HG03095 (cell line): ENCODE data around the gene VGF.
"Not testable (repeated sequence)": the region's sequence is repeated elsewhere in the genome, so short reads cannot be mapped to it uniquely, and the experiment has no call there.

Experiments used
- ATAC-seq: cut with Tn5 transposase; IDR thresholded peaks from one replicate; pipeline ENCODE4 v1.9.1; 2021; ENCODE audit warnings: moderate library complexity; ENCODE audit not compliant: unreplicated experiment

Gene VGF

GRCh38 chr7:101140339-101140699 is 25.1 kb downstream of the VGF start:
- ATAC-seq, result no peak

GRCh38 chr7:101138213-101138870 is 27.0 kb downstream of the VGF start:
- peak; percentile 62 for ATAC-seq

GRCh38 chr7:101137651-101138212 is 27.6 kb downstream of the VGF start:
- peak; percentile 8 for ATAC-seq

DNA sequence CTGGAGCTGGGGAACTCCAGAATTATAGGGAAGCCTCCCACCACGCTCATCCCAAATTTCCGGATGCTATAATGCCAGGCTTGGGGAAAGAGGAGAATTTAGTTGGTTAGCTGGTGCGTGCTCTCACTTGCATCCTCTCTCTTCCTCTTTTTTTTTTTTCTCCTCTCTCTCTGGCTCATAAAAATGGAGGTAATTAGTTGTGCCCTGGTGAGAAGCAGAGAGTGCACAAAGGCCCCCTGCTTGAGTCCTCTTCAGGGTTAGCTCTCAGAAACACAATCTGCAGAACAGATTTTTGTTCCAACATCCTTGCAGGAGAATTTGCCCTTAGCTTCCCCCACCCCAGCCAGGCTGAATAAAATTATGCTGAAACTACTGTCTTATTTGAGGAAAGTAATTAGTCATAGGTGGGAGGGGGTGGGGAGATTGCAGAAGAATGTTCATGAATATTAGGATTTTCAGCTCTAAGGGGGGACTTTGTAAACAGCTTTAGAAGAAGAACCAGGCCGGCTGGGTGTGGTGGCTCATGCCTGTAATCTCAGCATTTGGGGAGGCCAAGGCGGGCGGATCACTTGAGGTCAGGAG is 30.9 kb downstream of the VGF start:
- no peak for ATAC-seq

DNA sequence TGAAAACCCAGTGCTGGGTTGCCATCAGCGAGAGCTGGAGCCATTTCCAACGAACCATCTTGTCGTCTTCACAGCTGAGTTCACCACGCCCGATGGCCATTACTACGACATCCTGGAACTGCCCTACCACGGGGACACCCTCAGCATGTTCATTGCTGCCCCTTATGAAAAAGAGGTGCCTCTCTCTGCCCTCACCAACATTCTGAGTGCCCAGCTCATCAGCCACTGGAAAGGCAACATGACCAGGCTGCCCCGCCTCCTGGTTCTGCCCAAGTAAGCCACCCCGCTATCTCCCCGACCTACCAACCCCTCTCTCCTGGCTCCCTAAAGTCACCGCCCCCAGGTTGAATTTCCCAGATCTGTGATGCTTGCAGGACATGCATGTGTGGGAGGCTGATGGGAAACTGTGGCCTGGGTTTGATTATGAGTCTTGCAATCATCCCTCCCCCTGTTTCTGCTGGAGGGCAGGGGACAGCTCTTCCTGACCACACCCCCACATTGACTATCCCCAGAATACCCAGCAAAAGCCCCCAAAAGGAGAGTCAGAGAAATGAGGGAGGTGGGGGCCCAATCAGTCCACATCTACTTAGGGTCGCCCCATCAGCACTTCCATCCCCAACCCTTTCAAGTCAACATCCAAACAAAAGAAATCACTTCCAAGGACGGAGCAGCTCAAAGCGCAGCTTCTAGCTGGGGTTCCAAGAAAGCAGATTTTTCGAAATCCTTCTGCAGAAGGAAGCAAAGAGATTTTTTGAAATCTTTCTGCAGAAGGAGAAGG is 31.6 kb downstream of the VGF start:
- ATAC-seq, result no peak

DNA sequence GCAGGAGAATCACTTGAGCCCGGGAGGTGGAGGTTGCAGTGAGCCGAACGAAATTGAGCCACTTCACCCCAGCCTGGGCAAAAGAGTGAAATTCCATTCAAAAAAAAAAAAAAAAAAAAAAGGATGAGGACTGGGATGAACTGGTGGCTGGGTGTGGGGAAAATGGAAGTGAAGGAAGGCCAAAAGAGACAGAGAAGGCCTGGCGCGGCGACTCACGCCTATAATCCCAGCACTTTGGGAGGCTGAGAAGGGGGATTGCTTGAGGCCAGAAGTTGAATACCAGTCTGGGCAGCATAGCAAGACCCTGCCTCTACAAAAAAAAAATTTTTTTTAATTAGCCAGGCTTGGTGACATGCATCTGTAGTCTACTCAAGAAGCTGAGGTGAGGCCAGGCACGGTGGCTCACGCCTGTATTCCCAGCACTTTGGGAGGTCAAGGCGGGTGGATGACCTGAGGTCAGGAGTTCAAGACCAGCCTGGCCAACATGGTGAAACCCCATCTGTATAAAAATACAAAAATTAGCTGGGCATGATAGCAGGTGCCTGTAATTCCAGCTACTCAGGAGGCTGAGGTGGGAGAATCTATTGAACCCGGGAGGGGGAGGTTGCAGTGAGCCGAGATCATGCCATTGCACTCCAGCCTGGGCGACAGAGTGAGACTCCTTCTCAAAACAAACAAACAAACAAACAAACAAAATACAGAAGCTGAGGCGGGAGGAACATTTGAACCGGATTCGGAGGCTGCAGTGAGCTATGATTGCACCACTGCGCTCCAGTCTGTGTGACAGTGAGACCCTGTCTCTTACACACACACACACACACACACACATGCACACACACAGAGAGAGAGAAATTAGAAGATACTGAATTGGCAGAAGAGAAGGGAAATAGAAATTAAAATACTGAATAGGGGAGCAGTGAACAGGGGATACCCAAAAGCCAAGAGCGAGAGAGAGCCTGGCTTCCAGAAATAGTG is 32.5 kb downstream of the VGF start:
- not testable (repeated sequence) for ATAC-seq

GRCh38 chr7:101129603-101130117 is 35.7 kb downstream of the VGF start:
- ATAC-seq, result no peak

DNA sequence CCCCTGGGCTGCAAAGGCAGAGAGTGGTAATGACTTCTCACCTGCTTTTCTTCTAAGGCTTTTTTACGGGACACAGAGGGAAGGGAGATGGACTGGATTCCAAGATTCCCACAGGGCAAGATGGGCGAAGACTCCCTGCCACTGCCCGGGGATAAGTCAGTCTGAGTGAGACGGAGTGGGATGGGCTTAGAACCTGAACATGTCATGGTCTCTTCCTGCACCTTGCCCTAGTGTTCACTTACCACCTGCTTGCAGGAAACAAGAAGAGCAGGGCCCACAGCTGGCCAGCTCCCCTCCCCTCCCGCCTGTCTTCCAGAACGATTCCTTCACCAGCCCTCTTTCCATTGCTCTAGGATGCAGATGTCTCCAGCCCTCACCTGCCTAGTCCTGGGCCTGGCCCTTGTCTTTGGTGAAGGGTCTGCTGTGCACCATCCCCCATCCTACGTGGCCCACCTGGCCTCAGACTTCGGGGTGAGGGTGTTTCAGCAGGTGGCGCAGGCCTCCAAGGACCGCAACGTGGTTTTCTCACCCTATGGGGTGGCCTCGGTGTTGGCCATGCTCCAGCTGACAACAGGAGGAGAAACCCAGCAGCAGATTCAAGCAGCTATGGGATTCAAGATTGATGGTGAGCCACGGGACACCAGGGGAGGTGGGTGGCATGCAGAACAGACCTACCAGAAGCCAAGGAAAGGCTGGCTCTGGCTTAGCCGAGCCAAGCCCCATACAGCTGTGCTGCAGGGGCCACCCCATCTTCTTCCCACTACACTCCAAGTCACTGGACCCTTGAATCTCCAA is 37.1 kb downstream of the VGF start:
- ATAC-seq, result no peak

GRCh38 chr7:101127460-101128039 is 37.8 kb downstream of the VGF start:
- ATAC-seq, result no peak

DNA sequence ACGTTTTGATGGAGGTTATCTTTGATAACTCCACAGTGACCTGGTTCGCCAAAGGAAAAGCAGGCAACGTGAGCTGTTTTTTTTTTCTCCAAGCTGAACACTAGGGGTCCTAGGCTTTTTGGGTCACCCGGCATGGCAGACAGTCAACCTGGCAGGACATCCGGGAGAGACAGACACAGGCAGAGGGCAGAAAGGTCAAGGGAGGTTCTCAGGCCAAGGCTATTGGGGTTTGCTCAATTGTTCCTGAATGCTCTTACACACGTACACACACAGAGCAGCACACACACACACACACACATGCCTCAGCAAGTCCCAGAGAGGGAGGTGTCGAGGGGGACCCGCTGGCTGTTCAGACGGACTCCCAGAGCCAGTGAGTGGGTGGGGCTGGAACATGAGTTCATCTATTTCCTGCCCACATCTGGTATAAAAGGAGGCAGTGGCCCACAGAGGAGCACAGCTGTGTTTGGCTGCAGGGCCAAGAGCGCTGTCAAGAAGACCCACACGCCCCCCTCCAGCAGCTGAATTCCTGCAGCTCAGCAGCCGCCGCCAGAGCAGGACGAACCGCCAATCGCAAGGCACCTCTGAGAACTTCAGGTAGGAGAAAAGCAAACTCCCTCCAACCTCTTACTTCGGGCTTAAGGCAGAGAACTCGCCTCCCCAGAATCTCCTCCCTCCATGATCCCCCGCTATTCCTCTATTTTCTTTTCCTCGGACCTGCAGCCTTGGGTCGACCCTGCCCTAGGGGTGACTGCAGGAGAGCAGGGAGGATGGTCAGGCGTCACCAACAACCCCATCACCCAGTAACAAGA is 38.5 kb downstream of the VGF start, which contains the start of gene SERPINE1:
Gene SERPINE1, plus strand, starts transcription at position 454 of the 809 bp plus-strand sequence. CDS start 1,290 bp downstream, outside the sequence.
- peak; percentile 50 for ATAC-seq

GRCh38 chr7:101125989-101126650 is 39.2 kb downstream of the VGF start:
- ATAC-seq, result no peak

- ATAC-seq, result no peak
Measured at GRCh38 chr7:101124376-101125056, 40.9 kb downstream of the VGF start.

- no peak for ATAC-seq
Measured at GRCh38 chr7:101123703-101124068, 41.7 kb downstream of the VGF start.

DNA sequence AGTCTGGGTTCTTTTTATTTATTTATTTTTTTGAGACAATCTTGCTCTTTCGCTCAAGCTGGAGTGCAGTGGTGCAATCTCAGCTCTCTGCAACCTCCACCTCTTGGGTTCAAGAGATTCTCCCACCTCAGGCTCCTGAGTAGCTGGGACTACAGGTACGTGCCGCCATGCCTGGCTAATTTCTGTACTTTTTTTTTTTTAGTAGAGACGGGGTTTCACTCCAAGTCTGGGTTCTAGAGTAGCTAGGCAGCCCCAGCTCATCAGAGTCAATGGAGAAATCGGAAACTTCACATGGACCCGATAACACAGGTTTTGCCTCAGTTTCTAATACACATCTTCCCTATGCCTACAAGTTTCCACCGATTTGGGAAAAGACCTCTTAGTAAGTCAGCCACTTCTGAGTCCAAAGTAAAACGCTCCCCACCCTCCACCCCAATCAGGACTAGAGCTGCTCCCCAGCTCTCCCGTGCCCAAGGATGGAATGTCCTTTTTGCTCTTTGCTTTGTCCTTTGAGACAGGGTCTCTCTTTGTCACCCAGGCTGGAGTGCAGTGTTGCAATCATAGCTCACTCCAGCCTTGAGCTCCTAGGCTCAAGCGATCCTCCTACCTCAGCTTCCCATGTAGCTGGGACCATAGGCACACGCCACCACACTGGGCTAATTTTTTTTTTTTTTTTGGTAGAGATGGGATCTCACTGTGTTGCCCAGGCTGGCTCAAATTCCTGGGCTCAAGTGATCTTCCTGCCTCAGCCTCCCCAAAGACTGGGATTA is 42.3 kb downstream of the VGF start:
- ATAC-seq, result no peak

DNA sequence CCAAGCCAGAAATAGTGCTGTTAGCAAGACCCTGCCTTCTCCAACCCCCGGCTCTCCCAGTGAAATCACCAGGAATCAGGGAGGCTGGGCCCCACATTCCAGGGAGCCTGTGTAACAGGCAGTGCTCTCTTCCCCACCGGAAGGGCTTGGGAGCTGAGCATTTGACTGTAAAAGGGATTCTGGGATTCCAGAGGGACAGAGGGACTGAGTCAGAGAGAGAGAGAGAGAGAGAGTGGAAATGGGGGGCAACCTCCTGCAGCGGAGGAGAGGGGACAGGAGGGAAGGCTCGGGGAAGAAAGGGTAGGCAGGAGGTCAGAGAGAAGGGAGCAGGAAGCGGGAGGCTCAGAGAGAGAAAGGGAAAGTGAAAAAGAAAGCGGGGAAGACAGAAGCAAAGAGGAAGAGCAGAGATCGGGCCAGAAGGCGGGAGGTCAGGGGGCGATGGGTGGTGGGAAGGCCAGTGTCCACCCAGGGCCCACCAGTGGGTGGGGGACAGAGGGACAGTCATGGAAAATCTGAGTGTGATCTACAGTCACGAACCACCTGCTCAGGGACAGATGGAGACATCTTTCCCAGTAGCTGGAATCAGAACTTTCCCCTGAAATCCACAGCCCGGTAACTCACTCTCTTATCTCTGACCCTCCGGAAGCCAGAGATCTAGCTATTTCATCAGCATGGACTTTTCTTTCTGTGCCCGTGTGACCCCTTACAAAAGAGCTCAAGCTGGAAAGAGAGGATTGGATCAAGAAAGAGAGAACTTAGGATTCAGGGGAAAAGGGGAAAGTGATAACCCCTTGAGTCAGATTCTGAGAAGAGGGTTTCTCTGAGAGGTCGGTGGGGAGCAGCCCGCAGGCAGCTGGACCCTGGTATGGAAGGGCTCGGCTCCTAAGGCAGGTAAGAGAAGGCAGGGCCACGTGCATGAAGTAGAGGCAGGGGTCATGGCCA is 43.1 kb downstream of the VGF start:
- ATAC-seq, result no peak

DNA sequence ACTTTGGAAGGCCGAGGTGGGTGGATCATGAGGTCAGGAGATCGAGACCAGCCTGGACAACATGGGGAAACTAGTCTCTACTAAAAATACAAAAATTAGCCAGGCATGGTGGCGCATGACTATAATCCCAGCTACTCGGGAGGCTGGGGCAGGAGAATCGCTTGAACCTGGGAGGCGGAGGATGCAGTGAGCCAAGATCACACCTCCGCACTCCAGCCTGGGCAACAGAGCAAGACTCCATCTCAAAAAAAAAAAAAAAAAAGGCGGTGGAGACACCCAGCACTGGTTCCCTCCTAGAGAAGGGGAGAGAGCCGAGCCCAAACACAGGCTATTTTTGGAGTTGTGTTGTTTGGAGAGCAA is 43.8 kb downstream of the VGF start:
- ATAC-seq, result not testable (repeated sequence)
